GM12878 (cell line): ENCODE results near the gene PRKAG2. TPM values are rescaled to one million over a fixed set of nuclear protein-coding genes. Genes with fewer than 3 reads are reported as not detected.

ENCODE experiments used
- ATAC-seq: fragments of 200-7000 bp; cut with Tn5 transposase; 3 replicates; pipeline ENCODE4 v1.9.1; 2020; ENCODE audit warnings: mild to moderate bottlenecking, moderate library complexity
- BruUV-seq: library from RNA; stranded (reverse); fragments of 400-500 nt; replicated peaks from 2 replicates; lab custom pipeline; 2021; lab: Mats Ljungman, UMichigan
- CTCF ChIA-PET: fragments of 300-600 bp; sonication (Branson Sonifier 250); formaldehyde crosslinking; extraction: SDS; loops from one replicate; lab custom pipeline; 2021; ENCODE audit warnings: inconsistent platforms; lab: Yijun Ruan, JAX
- POLR2A ChIA-PET: fragments of 350-600 bp; formaldehyde crosslinking; extraction: SDS; loops from one replicate; lab custom pipeline; 2021; ENCODE audit warnings: inconsistent platforms; lab: Charles Lee
- RAD21 ChIA-PET: fragments of 300-600 bp; sonication (Branson Sonifier 250); formaldehyde crosslinking; loops from one replicate; lab custom pipeline; 2023; ENCODE audit warnings: antibody characterized with exemption; ENCODE audit not compliant: unreplicated experiment; lab: Charles Lee
- SMC1A ChIA-PET: fragments of 300-600 bp; sonication (Branson Sonifier 250); formaldehyde crosslinking; loops from one replicate; lab custom pipeline; 2023; ENCODE audit not compliant: unreplicated experiment, uncharacterized antibody; lab: Charles Lee
- DNase-seq: peaks from one replicate; pipeline ENCODE4 v3.0.0-alpha.2; 2011; ENCODE audit warnings: low read depth, low spot score
- FAIRE-seq: peaks from 3 replicates; lab custom pipeline; 2011; peaks lifted over from hg19 to GRCh38; lab: Jason Lieb, UNC
- H2AFZ ChIP-seq: 2 replicates; pipeline ENCODE4 v1.6.0; 2011; ENCODE audit warnings: low read depth, low read length, control low read depth; ENCODE audit not compliant: control insufficient read depth
- H3K27ac ChIP-seq: 2 replicates; pipeline ENCODE4 v1.5.1; 2011; ENCODE audit warnings: control low read depth; ENCODE audit not compliant: control insufficient read depth, insufficient read depth
- H3K27me3 ChIP-seq, 2 experiments: replicated peaks in 1 of 2; 2 replicates each; pipeline versions ENCODE4 v1.6.0 to v1.6.1; 2011; ENCODE audit warnings: low read length in 1 of 2; ENCODE audit not compliant: control insufficient read depth in 2 of 2, insufficient read depth in 2 of 2
- H3K36me3 ChIP-seq, 2 experiments: 2 replicates each; pipeline ENCODE4 v1.5.1; 2011; ENCODE audit warnings: low read length in 1 of 2; ENCODE audit not compliant: control insufficient read depth in 2 of 2, insufficient read depth in 2 of 2
- H3K4me1 ChIP-seq: 2 replicates; pipeline ENCODE4 v1.6.1; 2011; ENCODE audit warnings: mild to moderate bottlenecking, low read length, moderate library complexity, mixed read lengths; ENCODE audit not compliant: control insufficient read depth, insufficient read depth
- H3K4me2 ChIP-seq: 2 replicates; pipeline ENCODE4 v1.6.0; 2011; ENCODE audit warnings: control low read depth; ENCODE audit not compliant: control insufficient read depth, insufficient read depth
- H3K4me3 ChIP-seq: fragments of 200-600 bp; sonication (generic); 2 replicates; pipeline ENCODE4 v1.5.1; 2016
- H3K79me2 ChIP-seq: 2 replicates; pipeline ENCODE4 v1.6.0; 2011; ENCODE audit warnings: low read length; ENCODE audit not compliant: control insufficient read depth, insufficient read depth
- H3K9ac ChIP-seq: 2 replicates; pipeline ENCODE4 v1.8.0; 2011; ENCODE audit warnings: low read length, control low read depth, mixed read lengths; ENCODE audit not compliant: control insufficient read depth, insufficient read depth
- H3K9me3 ChIP-seq: replicated peaks from 3 replicates; pipeline ENCODE4 v1.5.1; 2011; ENCODE audit warnings: mild to moderate bottlenecking, low read length; ENCODE audit not compliant: control insufficient read depth, insufficient read depth
- H4K20me1 ChIP-seq: 2 replicates; pipeline ENCODE4 v1.6.0; 2011; ENCODE audit not compliant: control insufficient read depth, insufficient read depth
- CBX5 ChIP-seq: sonication (generic); IDR thresholded peaks from 2 replicates; pipeline ENCODE4 v1.6.1; 2016; ENCODE audit warnings: low read depth, moderate library complexity, mild to moderate bottlenecking, inconsistent platforms
- CREM ChIP-seq: IDR thresholded peaks from 2 replicates; pipeline ENCODE4 v1.6.1; 2014; ENCODE audit warnings: antibody characterized with exemption, low read depth
- EGR1 ChIP-seq, 2 experiments: IDR thresholded peaks; 1 replicate in 1 of 2; 2 replicates in 1 of 2; pipeline ENCODE4 v1.6.1; 2011 to 2012; ENCODE audit warnings: low read depth in 2 of 2, low read length in 2 of 2, borderline replicate concordance in 1 of 2, mild to moderate bottlenecking in 1 of 2, moderate library complexity in 1 of 2
- NFIC ChIP-seq: IDR thresholded peaks from 2 replicates; pipeline ENCODE4 v1.6.1; 2012; ENCODE audit warnings: low read depth, mild to moderate bottlenecking, inconsistent platforms, low read length, moderate library complexity
- NR2C2 ChIP-seq: IDR thresholded peaks from 2 replicates; pipeline ENCODE4 v1.6.1; 2011; ENCODE audit warnings: borderline replicate concordance, low read depth; ENCODE audit not compliant: control insufficient read depth, insufficient read length
- RUNX3 ChIP-seq: IDR thresholded peaks from 2 replicates; pipeline ENCODE4 v1.6.1; 2012; ENCODE audit warnings: low read length, inconsistent platforms
- SREBF1 ChIP-seq: IDR thresholded peaks from 2 replicates; pipeline ENCODE4 v1.6.1; 2012; ENCODE audit warnings: mild to moderate bottlenecking, low read length
- SUPT20H ChIP-seq: IDR thresholded peaks from 2 replicates; pipeline ENCODE4 v1.6.1; 2011; ENCODE audit warnings: low read depth, mild to moderate bottlenecking, low read length, moderate library complexity, borderline replicate concordance; ENCODE audit not compliant: control insufficient read depth
- ZNF217 ChIP-seq: fragments of 450-650 bp; IDR thresholded peaks from 2 replicates; pipeline ENCODE4 v1.6.1; 2017; ENCODE audit warnings: antibody characterized with exemption, mild to moderate bottlenecking
- ZZZ3 ChIP-seq: IDR thresholded peaks from 2 replicates; pipeline ENCODE4 v1.6.1; 2011; ENCODE audit warnings: low read depth; ENCODE audit not compliant: control insufficient read depth, insufficient read length
- WGBS: methylation state at CpG from one replicate; pipeline ENCODE4 v1.1.6; 2016; ENCODE audit warnings: low lambda C conversion rate; ENCODE audit not compliant: insufficient replicate concordance, insufficient coverage; ENCODE audit errors: missing lambda C conversion rate; 5-methylcytosine and 5-hydroxymethylcytosine counted together
- in situ Hi-C: fragments of 300-500 bp; cut with MboI; formaldehyde crosslinking; loops from 9 replicates; pipeline ENCODE4 v1.14.3; 2018; ENCODE audit warnings: mixed read lengths
- intact Hi-C: fragments of 100-400 bp; cut with micrococcal nuclease; formaldehyde crosslinking; loops from one replicate; pipeline ENCODE4 v1.14.2; 2022; ENCODE audit not compliant: unreplicated experiment
- polyA plus RNA-seq, 11 experiments: library from polyadenylated mRNA; depleted of rRNA in 4 of 11; unstranded in 6 of 11; stranded (reverse) in 5 of 11; fragments of >200 nt; fragmentation: Nextera tagmentation in 4 of 11; fragmentation: Illumina TruSeq in 1 of 11; extraction: Ambion mirVana in 4 of 11; extraction: Trizol in 1 of 11; gene quantifications; 1 replicate in 1 of 11; 2 replicates in 10 of 11; pipeline versions ENCODE4 v1.2.1 to v1.2.3, GENCODE V29; 2011 to 2016; ENCODE audit warnings: inconsistent platforms in 2 of 11, missing spikeins in 2 of 11, low read depth in 1 of 11
- total RNA-seq, 4 experiments: library from RNA; depleted of rRNA in 3 of 4; stranded (reverse); fragments of >200 nt in 3 of 4; fragmentation: Illumina TruSeq in 1 of 4; extraction: Trizol in 1 of 4; gene quantifications; 2 replicates each; pipeline versions ENCODE4 v1.2.1 to v1.2.3, GENCODE V29; 2013 to 2021
- TF ChIP-seq, protein P1 (sequence below): IDR thresholded peaks from 2 replicates; pipeline ENCODE4 v1.6.1; 2012; ENCODE audit warnings: low read depth, low read length, improper control_type of control experiment
- TF ChIP-seq, protein P2 (sequence below): fragments of 150-350 bp; IDR thresholded peaks from 2 replicates; pipeline ENCODE4 v1.6.1; 2016; ENCODE audit warnings: low read depth, low read length
- TF ChIP-seq, protein P3 (sequence below): fragments of 450-650 bp; conservative IDR thresholded peaks from 2 replicates; pipeline ENCODE4 v1.6.1; 2017; ENCODE audit warnings: mild to moderate bottlenecking, moderate library complexity

PRKAG2 gene
- total and polyA plus RNA-seq, 10 of the 15 experiments (the other 5 are each of a cell fraction or from before 2014, with no cell fraction given) = 3.4 to 8.9 (median 6.8) TPM

DNA sequence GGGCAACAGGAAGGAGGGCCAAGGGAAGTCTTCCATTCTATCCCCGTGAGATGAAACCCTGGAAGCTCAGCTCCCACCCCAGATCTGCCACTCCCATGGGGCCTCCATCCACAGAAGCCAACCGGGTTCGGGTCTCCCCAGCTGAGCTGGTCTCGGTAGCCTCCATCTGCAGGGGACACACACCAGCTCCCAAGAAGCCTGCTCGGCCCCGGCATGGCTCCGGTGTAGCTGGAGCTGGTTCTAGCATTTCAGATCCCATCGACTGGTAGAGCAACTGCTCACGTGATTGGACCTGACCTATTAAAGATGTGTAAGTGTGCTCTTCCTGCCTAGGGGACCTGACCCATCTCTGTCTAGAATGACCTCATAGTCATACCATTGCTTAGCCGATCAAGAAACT is 138.0 kb downstream of the PRKAG2 start:
- ATAC-seq = no peak
- H3K9ac ChIP-seq = no peak overlapping the region
- no peaks in the 10 kb centered on the region; a peak in 1 of 4 replicates for H3K27me3 ChIP-seq
- H3K36me3 ChIP-seq = no peaks in the 10 kb centered on the region
- ChIA-PET POLR2A (no interaction called here), CTCF (no interaction called here), RAD21 (no interaction called here), SMC1A (interaction anchor here (0.9 kb wide), 1 partner anchor 13 kb away, joined by 3 read pairs; no protein-coding TSS in a partner anchor)
- TF ChIP-seq RUNX3 (no peak), ZNF217 (no peak), CBX5 (no peak), ZZZ3 (no peak), CREM (no peak), EGR1 (IDR thresholded peaks at IDR 0.05; ENCODE audit: borderline replicate concordance in 1 of 2, low read depth in 2 of 2, low read length in 2 of 2) (no peak), NFIC (no peak), SREBF1 (no peak), NR2C2 (no peak), SUPT20H (no peak)
- TF ChIP-seq, protein P1, sequence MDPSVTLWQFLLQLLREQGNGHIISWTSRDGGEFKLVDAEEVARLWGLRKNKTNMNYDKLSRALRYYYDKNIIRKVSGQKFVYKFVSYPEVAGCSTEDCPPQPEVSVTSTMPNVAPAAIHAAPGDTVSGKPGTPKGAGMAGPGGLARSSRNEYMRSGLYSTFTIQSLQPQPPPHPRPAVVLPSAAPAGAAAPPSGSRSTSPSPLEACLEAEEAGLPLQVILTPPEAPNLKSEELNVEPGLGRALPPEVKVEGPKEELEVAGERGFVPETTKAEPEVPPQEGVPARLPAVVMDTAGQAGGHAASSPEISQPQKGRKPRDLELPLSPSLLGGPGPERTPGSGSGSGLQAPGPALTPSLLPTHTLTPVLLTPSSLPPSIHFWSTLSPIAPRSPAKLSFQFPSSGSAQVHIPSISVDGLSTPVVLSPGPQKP = no peak
- TF ChIP-seq, protein P2, sequence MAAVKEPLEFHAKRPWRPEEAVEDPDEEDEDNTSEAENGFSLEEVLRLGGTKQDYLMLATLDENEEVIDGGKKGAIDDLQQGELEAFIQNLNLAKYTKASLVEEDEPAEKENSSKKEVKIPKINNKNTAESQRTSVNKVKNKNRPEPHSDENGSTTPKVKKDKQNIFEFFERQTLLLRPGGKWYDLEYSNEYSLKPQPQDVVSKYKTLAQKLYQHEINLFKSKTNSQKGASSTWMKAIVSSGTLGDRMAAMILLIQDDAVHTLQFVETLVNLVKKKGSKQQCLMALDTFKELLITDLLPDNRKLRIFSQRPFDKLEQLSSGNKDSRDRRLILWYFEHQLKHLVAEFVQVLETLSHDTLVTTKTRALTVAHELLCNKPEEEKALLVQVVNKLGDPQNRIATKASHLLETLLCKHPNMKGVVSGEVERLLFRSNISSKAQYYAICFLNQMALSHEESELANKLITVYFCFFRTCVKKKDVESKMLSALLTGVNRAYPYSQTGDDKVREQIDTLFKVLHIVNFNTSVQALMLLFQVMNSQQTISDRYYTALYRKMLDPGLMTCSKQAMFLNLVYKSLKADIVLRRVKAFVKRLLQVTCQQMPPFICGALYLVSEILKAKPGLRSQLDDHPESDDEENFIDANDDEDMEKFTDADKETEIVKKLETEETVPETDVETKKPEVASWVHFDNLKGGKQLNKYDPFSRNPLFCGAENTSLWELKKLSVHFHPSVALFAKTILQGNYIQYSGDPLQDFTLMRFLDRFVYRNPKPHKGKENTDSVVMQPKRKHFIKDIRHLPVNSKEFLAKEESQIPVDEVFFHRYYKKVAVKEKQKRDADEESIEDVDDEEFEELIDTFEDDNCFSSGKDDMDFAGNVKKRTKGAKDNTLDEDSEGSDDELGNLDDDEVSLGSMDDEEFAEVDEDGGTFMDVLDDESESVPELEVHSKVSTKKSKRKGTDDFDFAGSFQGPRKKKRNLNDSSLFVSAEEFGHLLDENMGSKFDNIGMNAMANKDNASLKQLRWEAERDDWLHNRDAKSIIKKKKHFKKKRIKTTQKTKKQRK = no peak
- TF ChIP-seq, protein P3, sequence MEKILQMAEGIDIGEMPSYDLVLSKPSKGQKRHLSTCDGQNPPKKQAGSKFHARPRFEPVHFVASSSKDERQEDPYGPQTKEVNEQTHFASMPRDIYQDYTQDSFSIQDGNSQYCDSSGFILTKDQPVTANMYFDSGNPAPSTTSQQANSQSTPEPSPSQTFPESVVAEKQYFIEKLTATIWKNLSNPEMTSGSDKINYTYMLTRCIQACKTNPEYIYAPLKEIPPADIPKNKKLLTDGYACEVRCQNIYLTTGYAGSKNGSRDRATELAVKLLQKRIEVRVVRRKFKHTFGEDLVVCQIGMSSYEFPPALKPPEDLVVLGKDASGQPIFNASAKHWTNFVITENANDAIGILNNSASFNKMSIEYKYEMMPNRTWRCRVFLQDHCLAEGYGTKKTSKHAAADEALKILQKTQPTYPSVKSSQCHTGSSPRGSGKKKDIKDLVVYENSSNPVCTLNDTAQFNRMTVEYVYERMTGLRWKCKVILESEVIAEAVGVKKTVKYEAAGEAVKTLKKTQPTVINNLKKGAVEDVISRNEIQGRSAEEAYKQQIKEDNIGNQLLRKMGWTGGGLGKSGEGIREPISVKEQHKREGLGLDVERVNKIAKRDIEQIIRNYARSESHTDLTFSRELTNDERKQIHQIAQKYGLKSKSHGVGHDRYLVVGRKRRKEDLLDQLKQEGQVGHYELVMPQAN = no peak
- peaks cover 2% of the 10 kb centered on the region; the same call in 2 of the 3 replicates for H3K9me3 ChIP-seq
- H4K20me1 ChIP-seq = no peaks in the 10 kb centered on the region
- in situ Hi-C loops = no loop called here
- WGBS = 70% methylated on average over 10 of the region's 10 CpGs
- no peaks in the 10 kb centered on the region for H3K4me1 ChIP-seq
- DNase-seq = no peak
- intact Hi-C loops = no loop called here
- no peak overlapping the region for H3K27ac ChIP-seq
- no peak overlapping the region for H3K4me3 ChIP-seq
- H3K4me2 ChIP-seq = no peak overlapping the region
- no peak for FAIRE-seq
- BruUV-seq = no TSS peak
- no peak overlapping the region for H2AFZ ChIP-seq
- no peaks in the 10 kb centered on the region for H3K79me2 ChIP-seq
